GM18508 (cell line): Measurements from ENCODE around the gene UBAC2.

Source experiments
- ATAC-seq: cut with Tn5 transposase; IDR thresholded peaks from one replicate; pipeline ENCODE4 v1.9.1; 2021; ENCODE audit warnings: moderate number of reproducible peaks; ENCODE audit not compliant: insufficient read depth, unreplicated experiment

Gene UBAC2

DNA sequence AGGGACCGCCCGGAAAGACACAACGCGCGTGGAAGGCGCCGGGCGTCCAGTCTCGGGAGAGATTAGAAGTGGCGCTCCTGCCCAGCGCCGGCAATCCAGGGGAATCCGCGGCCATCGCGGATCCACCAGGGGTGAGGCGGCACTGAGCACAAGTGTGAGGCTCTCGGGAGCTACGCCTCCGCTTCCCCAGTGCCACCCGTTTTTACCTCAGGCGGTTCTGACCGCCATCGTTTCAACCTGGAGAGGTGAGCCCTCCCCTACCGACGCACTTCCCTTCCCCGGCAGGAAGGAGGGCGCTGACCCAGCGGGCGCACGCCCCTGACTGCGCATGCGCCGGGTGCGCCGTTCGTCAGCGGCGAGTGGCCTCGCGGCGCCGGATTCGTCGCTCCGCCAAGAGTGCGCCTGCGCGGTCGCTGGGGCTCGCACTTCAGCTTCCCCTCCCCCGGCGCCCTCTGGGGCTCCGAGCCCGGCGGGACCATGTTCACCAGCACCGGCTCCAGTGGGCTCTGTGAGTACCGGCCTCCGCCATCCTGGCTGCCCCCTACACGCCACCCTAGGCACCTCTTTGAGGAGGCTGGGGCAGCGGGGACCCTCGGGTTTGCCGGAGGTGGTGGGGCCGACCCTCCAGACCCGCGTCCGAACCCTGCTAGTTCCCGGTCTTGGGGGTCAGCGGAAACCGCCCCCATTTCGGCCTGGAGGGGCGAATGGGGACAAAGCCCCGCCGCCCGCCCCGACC, at the start of gene UBAC2:
TSS of gene UBAC2 (plus strand) at position 423 of the 736 bp plus-strand sequence. CDS start at position 478, 55 bp downstream.
- ATAC-seq: peak; percentile 44

DNA sequence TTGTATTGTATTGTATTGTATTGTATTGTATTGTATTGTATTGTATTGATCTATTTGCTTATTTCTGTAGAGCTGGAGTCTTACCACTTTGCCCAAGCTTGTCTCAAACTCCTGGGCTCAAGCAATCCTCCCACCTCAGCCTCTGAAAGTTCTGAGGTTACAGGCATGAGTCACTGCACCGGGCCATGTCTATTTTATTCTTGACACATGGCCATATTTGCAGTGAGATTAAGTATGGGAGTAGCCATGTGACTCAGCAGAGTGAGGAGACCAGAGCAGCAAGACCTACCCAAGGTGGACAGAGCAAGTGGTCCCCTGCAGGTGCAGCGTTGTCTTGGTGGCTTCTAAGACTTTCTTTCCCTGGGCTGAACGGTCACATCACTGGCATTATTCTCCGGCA, 49.1 kb upstream of the UBAC2 start:
- peak; percentile 93 for ATAC-seq

- ATAC-seq: no peak
These were observed 47.4 kb upstream of the UBAC2 start for GRCh38 chr13:99153219-99153618.

- ATAC-seq: no peak
These were observed 46.6 kb upstream of the UBAC2 start for GRCh38 chr13:99154064-99154463.

GRCh38 chr13:99155821-99156220, 44.8 kb upstream of the UBAC2 start:
- no peak for ATAC-seq

DNA sequence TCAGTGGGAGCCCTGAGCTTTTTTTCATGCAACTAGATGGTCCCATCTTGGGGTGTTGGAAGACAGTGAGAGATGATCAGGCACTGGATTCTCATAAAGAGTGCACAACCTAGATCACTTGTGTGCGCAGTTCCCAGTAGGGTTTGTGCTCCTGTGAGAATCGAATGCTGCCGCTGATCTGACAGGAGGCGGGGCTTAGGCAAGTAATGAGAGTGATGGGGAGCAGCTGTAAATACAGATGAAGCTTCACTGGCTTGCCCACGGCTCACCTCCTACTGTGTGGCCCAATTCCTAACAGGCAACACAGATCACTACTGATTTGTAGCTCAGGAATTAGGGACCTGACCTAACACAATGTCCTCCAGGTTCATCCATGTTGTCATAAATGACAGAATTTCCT, 43.6 kb upstream of the UBAC2 start:
- no peak for ATAC-seq

DNA sequence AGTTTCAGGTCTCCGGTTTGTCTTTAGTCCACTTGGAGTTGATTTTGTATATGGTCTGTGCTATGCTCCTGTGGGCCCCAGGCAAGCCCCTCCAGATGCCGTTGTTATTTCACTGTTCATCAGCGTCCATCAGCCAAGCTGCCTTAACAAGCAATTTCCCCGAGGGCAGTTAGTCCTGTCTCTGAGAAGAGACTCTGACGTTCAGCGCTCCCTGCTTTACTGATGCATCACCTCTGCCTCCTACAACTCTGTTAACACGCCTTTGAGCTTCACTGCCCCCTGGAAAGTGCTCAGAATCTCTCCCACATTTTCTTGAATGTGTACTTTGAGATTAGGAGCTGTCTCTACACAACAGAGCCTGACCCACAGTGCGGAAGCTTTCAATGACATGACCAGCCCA, 41.8 kb upstream of the UBAC2 start:
- ATAC-seq: no peak

GRCh38 chr13:99159331-99160061, 41.2 kb upstream of the UBAC2 start:
- ATAC-seq: no peak

- ATAC-seq: no peak
These were observed 40.2 kb upstream of the UBAC2 start for GRCh38 chr13:99160415-99160814.

GRCh38 chr13:99161512-99161911, 39.1 kb upstream of the UBAC2 start:
- no peak for ATAC-seq

DNA sequence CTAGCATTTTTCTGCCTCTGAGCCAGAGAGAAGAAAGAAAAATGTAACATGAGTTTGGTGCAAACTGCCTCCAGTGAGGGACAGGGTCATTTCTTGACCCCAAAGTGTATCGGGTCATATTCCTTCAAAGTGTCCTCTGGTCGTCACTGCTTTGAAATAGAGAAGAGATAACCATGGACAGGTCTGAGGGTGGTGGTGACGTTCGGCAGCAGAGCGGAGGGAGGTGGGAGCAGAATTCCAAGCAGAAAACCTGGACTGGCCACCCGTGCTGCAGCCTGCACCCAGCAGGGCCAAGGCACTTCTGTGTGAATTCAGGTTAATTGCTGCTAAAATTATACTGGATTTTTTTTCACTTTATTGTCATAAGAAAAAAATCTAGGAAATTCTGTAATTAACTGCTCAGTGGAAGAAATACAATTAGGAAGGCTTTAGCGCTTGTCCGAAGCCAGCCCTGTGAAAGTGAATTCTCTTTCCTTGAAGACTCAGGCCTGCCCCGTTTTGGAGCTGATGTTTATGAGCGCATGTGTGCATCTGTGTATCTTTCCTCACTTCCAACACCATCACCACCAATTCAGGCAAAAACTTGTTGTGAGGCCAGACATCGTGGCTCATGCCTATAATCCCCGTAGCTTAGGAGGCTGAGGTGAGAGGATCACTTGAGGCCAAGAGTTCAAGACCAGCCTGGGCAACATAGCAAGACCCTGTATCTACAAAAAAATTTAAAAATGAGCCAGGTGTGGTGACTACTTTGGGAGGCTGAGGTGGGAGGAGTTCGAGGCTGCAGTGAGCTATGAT, 37.9 kb upstream of the UBAC2 start:
- no peak for ATAC-seq

GRCh38 chr13:99164226-99164625, 36.4 kb upstream of the UBAC2 start:
- ATAC-seq: no peak

- ATAC-seq: no peak
These were observed 34.7 kb upstream of the UBAC2 start for GRCh38 chr13:99165753-99166587.

DNA sequence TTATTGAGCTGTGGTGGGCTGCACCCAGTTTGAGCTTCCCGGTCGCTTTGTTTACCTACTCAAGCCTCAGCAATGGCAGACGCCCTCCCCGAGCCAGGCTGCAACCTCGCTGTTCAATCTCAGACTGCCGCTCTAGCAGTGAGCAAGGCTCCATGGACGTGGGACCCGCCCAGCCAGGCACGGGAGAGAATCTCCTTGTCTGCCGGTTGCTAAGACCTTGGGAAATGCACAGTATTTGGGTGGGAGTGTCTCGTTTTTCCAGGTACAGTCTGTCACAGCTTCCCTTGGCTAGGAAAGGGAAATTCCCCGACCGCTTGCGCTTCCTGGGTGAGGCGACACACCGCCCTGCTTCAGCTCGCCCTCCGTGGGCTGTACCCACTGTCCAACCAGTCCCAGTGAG, 27.7 kb upstream of the UBAC2 start:
- no peak for ATAC-seq

GRCh38 chr13:99173606-99174005, 27.0 kb upstream of the UBAC2 start:
- no peak for ATAC-seq

DNA sequence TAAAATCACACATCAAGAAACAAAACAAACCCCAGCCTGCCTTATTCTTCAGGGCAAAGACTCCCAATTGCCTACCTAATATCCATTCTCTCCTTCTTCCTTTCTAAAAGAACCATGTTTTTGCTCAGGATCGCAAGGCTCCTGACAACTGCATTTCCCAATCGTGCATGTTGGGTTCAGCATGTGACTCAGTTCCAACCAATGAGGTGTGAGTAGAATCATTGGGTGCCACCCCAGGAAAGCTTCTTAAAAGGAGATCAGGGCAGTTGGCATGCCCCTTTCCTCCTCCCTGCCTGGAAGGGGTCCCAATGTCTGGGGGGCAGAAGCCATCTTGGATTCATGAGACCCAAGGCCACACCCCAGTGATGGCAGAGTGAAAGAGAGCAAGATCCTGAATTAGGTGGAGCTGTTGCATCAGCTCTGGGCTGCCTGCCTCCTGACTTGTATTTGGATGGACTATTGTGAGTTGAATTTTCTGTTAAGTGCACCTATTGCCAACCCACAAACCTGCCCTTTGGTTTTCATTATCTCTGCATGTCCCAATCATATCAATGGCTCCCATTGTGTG, 26.0 kb upstream of the UBAC2 start:
- no peak for ATAC-seq

DNA sequence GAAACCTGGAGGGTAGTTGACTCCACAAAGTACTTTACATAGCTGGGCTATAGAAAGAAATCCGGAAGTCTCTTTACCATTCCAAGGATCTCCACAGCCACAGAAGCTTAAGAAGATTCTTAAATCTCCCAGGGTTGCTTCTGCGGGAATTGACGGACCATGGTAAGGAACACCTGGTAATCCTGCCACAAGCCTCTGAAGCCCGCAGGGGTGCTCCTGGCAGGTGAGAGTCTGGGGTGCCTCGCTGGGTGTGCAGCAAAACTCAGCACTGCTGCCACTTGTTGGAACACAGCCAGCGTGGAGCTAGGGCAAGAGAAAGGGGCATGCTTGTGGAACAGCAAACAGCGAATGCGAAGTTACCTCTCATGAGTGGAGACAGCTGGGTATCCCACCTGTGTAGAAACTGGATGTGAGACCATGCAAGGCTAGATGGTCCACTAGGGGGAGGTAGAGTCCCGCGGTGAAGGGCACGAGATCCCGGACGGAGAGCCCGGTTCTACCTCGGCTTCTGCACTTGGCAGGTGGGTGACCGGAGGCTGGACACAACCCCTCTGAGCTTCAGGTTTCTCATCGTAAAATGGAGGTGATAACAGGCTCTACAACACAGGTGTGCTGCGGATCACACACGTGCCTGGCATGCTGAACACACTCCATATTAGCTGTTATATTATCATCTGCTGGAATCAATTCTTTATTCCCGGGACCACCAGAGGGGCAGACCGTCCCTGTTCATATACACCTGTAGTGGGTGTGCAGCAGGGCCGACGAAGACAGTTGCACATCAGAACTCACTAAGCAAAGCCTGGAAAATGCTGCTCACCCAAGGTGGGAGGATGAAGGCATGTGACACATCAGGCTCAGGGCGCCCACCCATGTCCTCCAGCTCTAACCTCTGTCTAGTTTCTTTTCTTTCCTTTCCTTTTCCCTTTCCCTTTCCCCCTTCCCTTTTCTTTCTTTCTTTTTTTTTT, 24.1 kb upstream of the UBAC2 start:
- ATAC-seq: peak; percentile 72

- no peak for ATAC-seq
These were observed 22.0 kb upstream of the UBAC2 start for GRCh38 chr13:99178636-99179035.

DNA sequence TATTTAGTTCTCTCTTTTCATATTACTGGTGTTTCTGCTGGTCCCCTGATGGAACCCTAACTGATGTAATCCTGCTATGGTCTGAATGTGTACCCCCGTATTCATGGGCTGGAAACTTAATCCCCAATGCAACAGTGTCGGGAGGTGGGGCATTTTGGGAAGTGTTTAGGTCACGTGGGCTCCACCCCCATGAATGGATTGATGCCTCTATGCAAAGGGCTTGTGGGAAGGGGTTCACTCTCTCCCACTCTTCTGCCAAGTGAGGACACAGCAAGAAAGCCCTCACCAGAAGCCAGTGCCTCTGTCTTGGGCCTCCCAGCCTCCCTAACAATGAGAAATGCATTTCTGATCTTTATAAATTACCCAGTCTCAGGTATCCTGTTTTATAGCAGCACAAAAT, 21.2 kb upstream of the UBAC2 start:
- no peak for ATAC-seq
